IMR-90 (cell line): ENCODE data around the gene PCDHGA7. TPM values are rescaled to one million over a fixed set of nuclear protein-coding genes. Genes with fewer than 3 reads are reported as not detected.
"Not testable (repeated sequence)": the region's sequence is repeated elsewhere in the genome, so short reads cannot be mapped to it uniquely, and the experiment has no call there.

Source experiments
- ATAC-seq: fragments of 200-7000 bp; cut with Tn5 transposase; 2 replicates; pipeline ENCODE4 v1.9.1; 2020; ENCODE audit warnings: low read depth, mild to moderate bottlenecking, moderate library complexity
- BruUV-seq: library from RNA; stranded (reverse); fragments of 400-500 nt; replicated peaks from 2 replicates; lab custom pipeline; 2021; lab: Mats Ljungman, UMichigan
- CTCF ChIA-PET: fragments of 300-600 bp; formaldehyde crosslinking; extraction: SDS; loops from one replicate; lab custom pipeline; 2021; ENCODE audit warnings: antibody characterized with exemption; lab: Yijun Ruan, JAX
- POLR2A ChIA-PET: fragments of 300-600 bp; sonication (Branson Sonifier 250); formaldehyde crosslinking; loops from one replicate; lab custom pipeline; 2022; ENCODE audit warnings: antibody characterized with exemption; ENCODE audit not compliant: unreplicated experiment; lab: Charles Lee
- DNase-seq: peaks from one replicate; pipeline ENCODE4 v3.0.0; 2013
- H2AFZ ChIP-seq: replicated peaks from 2 replicates; pipeline ENCODE3; 2013; ENCODE audit warnings: low read length, mild to moderate bottlenecking; ENCODE audit not compliant: poor library complexity
- H2AK5ac ChIP-seq: 2 replicates; pipeline ENCODE4 v1.6.1; 2013; ENCODE audit warnings: low read depth, low read length, inconsistent platforms
- H2AK9ac ChIP-seq: replicated peaks from 2 replicates; pipeline ENCODE3; 2013; ENCODE audit warnings: mild to moderate bottlenecking, low read depth, low read length, moderate library complexity; ENCODE audit not compliant: poor library complexity
- H2BK120ac ChIP-seq: 2 replicates; pipeline ENCODE4 v1.6.1; 2013; ENCODE audit warnings: low read depth, low read length, inconsistent platforms
- H2BK15ac ChIP-seq: 3 replicates; pipeline ENCODE4 v1.6.1; 2013; ENCODE audit warnings: low read depth, low read length, inconsistent platforms
- H2BK20ac ChIP-seq: 2 replicates; pipeline ENCODE4 v1.6.1; 2013; ENCODE audit warnings: low read depth, mild to moderate bottlenecking, inconsistent platforms, low read length, moderate library complexity
- H2BK5ac ChIP-seq: 2 replicates; pipeline ENCODE4 v1.6.1; 2013; ENCODE audit warnings: mild to moderate bottlenecking, low read depth, low read length, inconsistent platforms; ENCODE audit not compliant: poor library complexity, severe bottlenecking
- H3K14ac ChIP-seq: replicated peaks from 2 replicates; pipeline ENCODE4 v1.6.1; 2013; ENCODE audit warnings: low read depth, low read length, inconsistent platforms
- H3K18ac ChIP-seq: 2 replicates; pipeline ENCODE4 v1.6.1; 2013; ENCODE audit warnings: low read depth, low read length, control low read depth
- H3K23ac ChIP-seq: 2 replicates; pipeline ENCODE4 v1.6.1; 2013; ENCODE audit warnings: low read depth, low read length, inconsistent platforms
- H3K27ac ChIP-seq: 2 replicates; pipeline ENCODE4 v1.5.1; 2013; ENCODE audit warnings: mild to moderate bottlenecking, control low read depth, low read length; ENCODE audit not compliant: insufficient read depth
- H3K27me3 ChIP-seq: 2 replicates; pipeline ENCODE4 v1.6.1; 2013; ENCODE audit warnings: low read length; ENCODE audit not compliant: control insufficient read depth, insufficient read depth
- H3K36me3 ChIP-seq: 2 replicates; pipeline ENCODE4 v1.6.1; 2013; ENCODE audit warnings: low read length, mixed read lengths; ENCODE audit not compliant: control insufficient read depth, insufficient read depth
- H3K4ac ChIP-seq: 2 replicates; pipeline ENCODE4 v1.6.1; 2013; ENCODE audit warnings: low read depth, low read length, inconsistent platforms
- H3K4me1 ChIP-seq: 2 replicates; pipeline ENCODE4 v1.6.1; 2013; ENCODE audit warnings: low read length, mixed read lengths; ENCODE audit not compliant: control insufficient read depth, insufficient read depth
- H3K4me2 ChIP-seq: 2 replicates; pipeline ENCODE4 v1.6.1; 2013; ENCODE audit warnings: low read depth, mild to moderate bottlenecking, control low read depth, low read length, moderate library complexity
- H3K4me3 ChIP-seq: 2 replicates; pipeline ENCODE4 v1.5.1; 2013; ENCODE audit warnings: low read depth, mild to moderate bottlenecking, control low read depth, low read length, moderate library complexity; ENCODE audit not compliant: insufficient read depth
- H3K56ac ChIP-seq: 2 replicates; pipeline ENCODE4 v1.6.1; 2013; ENCODE audit warnings: low read length, inconsistent platforms; ENCODE audit not compliant: insufficient read depth; ENCODE audit errors: extremely low read depth
- H3K79me1 ChIP-seq, 2 experiments: 2 replicates each; pipeline ENCODE4 v1.6.1; 2013; ENCODE audit warnings: low read length in 2 of 2, inconsistent platforms in 1 of 2, low read depth in 1 of 2
- H3K9ac ChIP-seq: 2 replicates; pipeline ENCODE4 v1.6.1; 2013; ENCODE audit warnings: low read depth, low read length, control low read depth
- H3K9me1 ChIP-seq: 2 replicates; pipeline ENCODE4 v1.6.1; 2013; ENCODE audit warnings: low read length, inconsistent platforms; ENCODE audit not compliant: insufficient read depth
- H3K9me3 ChIP-seq: 2 replicates; pipeline ENCODE4 v1.6.1; 2013; ENCODE audit warnings: low read length; ENCODE audit not compliant: control insufficient read depth, insufficient read depth
- H4K20me1 ChIP-seq: 2 replicates; pipeline ENCODE4 v1.6.1; 2013; ENCODE audit warnings: low read length, inconsistent platforms; ENCODE audit not compliant: insufficient read depth
- H4K5ac ChIP-seq: 2 replicates; pipeline ENCODE4 v1.6.1; 2013; ENCODE audit warnings: mild to moderate bottlenecking, low read depth, low read length, control low read depth
- H4K8ac ChIP-seq, 2 experiments: 2 replicates each; pipeline ENCODE4 v1.6.1; 2013; ENCODE audit warnings: low read depth in 2 of 2, low read length in 2 of 2, control low read depth in 1 of 2, inconsistent platforms in 1 of 2
- H4K91ac ChIP-seq: 2 replicates; pipeline ENCODE4 v1.6.1; 2013; ENCODE audit warnings: low read depth, low read length, inconsistent platforms; ENCODE audit not compliant: insufficient read depth
- WGBS, 2 experiments: methylation state at CpG; one replicate each; pipeline versions ENCODE4 v1.1.5 to v1.1.7; 2013; ENCODE audit warnings: missing lambda C conversion rate in 2 of 2; ENCODE audit not compliant: insufficient read length in 1 of 2; ENCODE audit errors: extremely low coverage in 2 of 2; 5-methylcytosine and 5-hydroxymethylcytosine counted together
- dilution Hi-C: fragments of 300-500 bp; cut with HindIII; formaldehyde crosslinking; loops from one replicate; pipeline ENCODE4 v1.14.3; 2018; ENCODE audit warnings: low sequenced_read_pairs; ENCODE audit not compliant: unreplicated experiment
- in situ Hi-C: fragments of 300-500 bp; cut with MboI; formaldehyde crosslinking; loops from 3 replicates; pipeline ENCODE4 v1.14.3; 2019; ENCODE audit warnings: low sequenced_read_pairs, inconsistent platforms, mixed read lengths
- intact Hi-C: fragments of 100-400 bp; cut with micrococcal nuclease; formaldehyde crosslinking; loops from 2 replicates; pipeline ENCODE4 v1.10.0; 2022
- polyA plus RNA-seq, 3 experiments: library from polyadenylated mRNA; depleted of rRNA; stranded (reverse); fragments of >200 nt; gene quantifications; 2 replicates each; pipeline ENCODE4 v1.2.3, GENCODE V29; 2012; ENCODE audit warnings: low replicate concordance in 1 of 3
- total RNA-seq: library from RNA; depleted of rRNA; stranded (reverse); fragments of >200 nt; gene quantifications from 2 replicates; pipeline ENCODE4 v1.2.3, GENCODE V29; 2012

The PCDHGA7 gene
- total and polyA plus RNA-seq, 2 of the 4 experiments (the other 2 are of a cell fraction): 3.2 to 3.4 TPM

GRCh38 chr5:141340781-141341354, 41.7 kb upstream of the PCDHGA7 start:
- H2AK9ac ChIP-seq, H3K9ac ChIP-seq, H3K4me2 ChIP-seq, H4K20me1 ChIP-seq, H3K4me1 ChIP-seq, H3K14ac ChIP-seq, POLR2A ChIA-PET, H2BK20ac ChIP-seq, H3K79me1 ChIP-seq, H3K9me1 ChIP-seq, H3K27ac ChIP-seq, H3K27me3 ChIP-seq, H2BK15ac ChIP-seq, in situ Hi-C loops, H3K18ac ChIP-seq, H3K36me3 ChIP-seq, intact Hi-C loops, H3K56ac ChIP-seq, ATAC-seq, H2AK5ac ChIP-seq, DNase-seq, H4K8ac ChIP-seq, H2BK120ac ChIP-seq, H2BK5ac ChIP-seq, H3K4ac ChIP-seq, CTCF ChIA-PET, BruUV-seq, H3K4me3 ChIP-seq, H2AFZ ChIP-seq, H4K91ac ChIP-seq, H3K23ac ChIP-seq, dilution Hi-C loops, H4K5ac ChIP-seq: not testable (repeated sequence)
- WGBS, 2 experiments: 73% methylated on average over 8 of the region's 45 CpGs; no CpG with 5 or more reads in 1 of the 2 experiments
- H3K9me3 ChIP-seq: peaks cover 46% of the 10 kb centered on the region
